GM21526 (cell line): ENCODE data around the gene DENND1A.

Experiments used
- ATAC-seq: cut with Tn5 transposase; IDR thresholded peaks from one replicate; pipeline ENCODE4 v1.9.1; 2021; ENCODE audit warnings: moderate library complexity; ENCODE audit not compliant: unreplicated experiment, low FRiP score

The DENND1A gene

GRCh38 chr9:123548741-123549545 lies 381.0 kb downstream of the DENND1A start:
- no peak for ATAC-seq

GRCh38 chr9:123544007-123544827 lies 385.7 kb downstream of the DENND1A start:
- ATAC-seq, result no peak

GRCh38 chr9:123543492-123543891 lies 386.4 kb downstream of the DENND1A start:
- no peak for ATAC-seq

GRCh38 chr9:123542435-123543225 lies 387.3 kb downstream of the DENND1A start:
- no peak for ATAC-seq

GRCh38 chr9:123541411-123541810 lies 388.5 kb downstream of the DENND1A start:
- ATAC-seq, result no peak

- ATAC-seq, result no peak
Observed at GRCh38 chr9:123540457-123540856, 389.5 kb downstream of the DENND1A start.

- no peak for ATAC-seq
Observed at GRCh38 chr9:123537809-123538208, 392.1 kb downstream of the DENND1A start.

- no peak for ATAC-seq
Observed at GRCh38 chr9:123536455-123536868, 393.5 kb downstream of the DENND1A start.

GRCh38 chr9:123534336-123534735 lies 395.6 kb downstream of the DENND1A start:
- no peak for ATAC-seq

GRCh38 chr9:123530244-123530643 lies 399.7 kb downstream of the DENND1A start:
- ATAC-seq, result no peak

GRCh38 chr9:123528501-123528900 lies 401.4 kb downstream of the DENND1A start:
- ATAC-seq, result no peak

- no peak for ATAC-seq
Observed at GRCh38 chr9:123527981-123528380, 401.9 kb downstream of the DENND1A start.

- ATAC-seq, result no peak
Observed at GRCh38 chr9:123525957-123526356, 404.0 kb downstream of the DENND1A start.

GRCh38 chr9:123525424-123525823 lies 404.5 kb downstream of the DENND1A start:
- no peak for ATAC-seq

GRCh38 chr9:123524866-123525265 lies 405.1 kb downstream of the DENND1A start:
- no peak for ATAC-seq

GRCh38 chr9:123523845-123524244 lies 406.1 kb downstream of the DENND1A start:
- no peak for ATAC-seq

GRCh38 chr9:123523001-123523400 lies 406.9 kb downstream of the DENND1A start:
- ATAC-seq, result no peak

GRCh38 chr9:123522251-123522650 lies 407.7 kb downstream of the DENND1A start:
- no peak for ATAC-seq

- ATAC-seq, result no peak
Observed at GRCh38 chr9:123518338-123518737, 411.6 kb downstream of the DENND1A start.

- no peak for ATAC-seq
Observed at GRCh38 chr9:123517512-123517911, 412.4 kb downstream of the DENND1A start.

- no peak for ATAC-seq
Observed at GRCh38 chr9:123514766-123515165, 415.2 kb downstream of the DENND1A start.
